ENCODE results near the gene CACNA1C.
"Not testable (repeated sequence)": the region's sequence is repeated elsewhere in the genome, so short reads cannot be mapped to it uniquely, and the experiment has no call there.

The CACNA1C gene

DNA sequence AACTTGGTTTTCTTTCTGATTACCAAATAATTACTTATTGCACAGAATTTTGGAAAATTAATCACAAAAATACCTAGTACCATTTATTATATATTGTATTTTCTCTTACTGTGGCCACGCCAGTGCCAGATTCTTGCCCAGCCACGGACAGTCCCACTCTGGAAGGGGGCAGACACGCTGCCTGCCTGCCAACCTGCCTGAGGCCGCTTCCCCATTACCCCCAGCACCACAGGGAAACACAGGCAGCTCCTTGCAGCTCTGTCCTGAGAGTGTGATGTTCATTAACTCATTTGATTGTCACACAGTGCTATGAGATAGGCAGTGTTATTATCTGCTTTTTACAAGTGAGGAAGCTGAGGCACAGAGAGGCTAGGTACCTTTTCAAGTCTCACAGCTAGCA is 46.8 kb downstream of the CACNA1C start:
- no peaks in the 10 kb centered on the region for H3K36me3 ChIP-seq (ENCODE audit: low read depth)
- no peaks in the 10 kb centered on the region for H3K4me1 ChIP-seq (ENCODE audit: insufficient read depth, poor library complexity, severe bottlenecking)
- no peak overlapping the region for H3K4me3 ChIP-seq (ENCODE audit: severe bottlenecking)
- no peaks in the 10 kb centered on the region for H3K9me3 ChIP-seq (ENCODE audit: severe bottlenecking)
- peaks cover 6% of the 10 kb centered on the region for H3K27me3 ChIP-seq (ENCODE audit: insufficient read depth, poor library complexity, severe bottlenecking)
- TF ChIP-seq, protein P1, sequence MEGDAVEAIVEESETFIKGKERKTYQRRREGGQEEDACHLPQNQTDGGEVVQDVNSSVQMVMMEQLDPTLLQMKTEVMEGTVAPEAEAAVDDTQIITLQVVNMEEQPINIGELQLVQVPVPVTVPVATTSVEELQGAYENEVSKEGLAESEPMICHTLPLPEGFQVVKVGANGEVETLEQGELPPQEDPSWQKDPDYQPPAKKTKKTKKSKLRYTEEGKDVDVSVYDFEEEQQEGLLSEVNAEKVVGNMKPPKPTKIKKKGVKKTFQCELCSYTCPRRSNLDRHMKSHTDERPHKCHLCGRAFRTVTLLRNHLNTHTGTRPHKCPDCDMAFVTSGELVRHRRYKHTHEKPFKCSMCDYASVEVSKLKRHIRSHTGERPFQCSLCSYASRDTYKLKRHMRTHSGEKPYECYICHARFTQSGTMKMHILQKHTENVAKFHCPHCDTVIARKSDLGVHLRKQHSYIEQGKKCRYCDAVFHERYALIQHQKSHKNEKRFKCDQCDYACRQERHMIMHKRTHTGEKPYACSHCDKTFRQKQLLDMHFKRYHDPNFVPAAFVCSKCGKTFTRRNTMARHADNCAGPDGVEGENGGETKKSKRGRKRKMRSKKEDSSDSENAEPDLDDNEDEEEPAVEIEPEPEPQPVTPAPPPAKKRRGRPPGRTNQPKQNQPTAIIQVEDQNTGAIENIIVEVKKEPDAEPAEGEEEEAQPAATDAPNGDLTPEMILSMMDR (IDR thresholded peaks at IDR 0.05; ENCODE audit: poor library complexity, severe bottlenecking): no peak
- ATAC-seq (ENCODE audit: low read depth): no peak
- no peak overlapping the region for H3K27ac ChIP-seq (ENCODE audit: poor library complexity, severe bottlenecking)
- no peak for DNase-seq (ENCODE audit: low spot score)

DNA sequence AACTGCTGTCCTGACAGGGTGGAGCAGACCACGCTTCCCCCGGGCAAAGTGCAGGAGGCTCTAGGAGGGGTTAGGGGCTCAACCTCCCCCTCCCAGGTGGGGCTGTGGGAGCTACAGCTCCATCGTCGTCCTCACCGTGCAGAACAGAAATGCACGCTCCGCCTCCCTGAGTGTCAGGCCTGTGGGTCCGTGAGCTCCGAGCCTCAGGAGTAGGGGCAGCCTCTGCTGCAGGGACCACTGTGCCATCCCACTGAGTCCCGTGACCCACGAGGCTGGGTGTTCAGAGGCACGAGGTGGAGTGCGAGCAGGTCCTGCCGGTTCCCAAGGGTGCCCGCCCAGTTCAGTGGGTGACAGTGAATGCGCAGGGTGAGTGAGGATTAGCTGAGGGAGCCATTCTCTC is 48.6 kb downstream of the CACNA1C start:
- H3K27me3 ChIP-seq (ENCODE audit: insufficient read depth, poor library complexity, severe bottlenecking): peaks cover 10% of the 10 kb centered on the region
- TF ChIP-seq, protein P1 (IDR thresholded peaks at IDR 0.05; ENCODE audit: poor library complexity, severe bottlenecking): no peak
- no peaks in the 10 kb centered on the region for H3K9me3 ChIP-seq (ENCODE audit: severe bottlenecking)
- H3K36me3 ChIP-seq (ENCODE audit: low read depth): no peaks in the 10 kb centered on the region
- H3K4me1 ChIP-seq (ENCODE audit: insufficient read depth, poor library complexity, severe bottlenecking): no peaks in the 10 kb centered on the region
- ATAC-seq (ENCODE audit: low read depth) (no peak), DNase-seq (ENCODE audit: low spot score) (no peak)
- H3K4me3 ChIP-seq (ENCODE audit: severe bottlenecking): no peak overlapping the region
- no peak overlapping the region for H3K27ac ChIP-seq (ENCODE audit: poor library complexity, severe bottlenecking)

DNA sequence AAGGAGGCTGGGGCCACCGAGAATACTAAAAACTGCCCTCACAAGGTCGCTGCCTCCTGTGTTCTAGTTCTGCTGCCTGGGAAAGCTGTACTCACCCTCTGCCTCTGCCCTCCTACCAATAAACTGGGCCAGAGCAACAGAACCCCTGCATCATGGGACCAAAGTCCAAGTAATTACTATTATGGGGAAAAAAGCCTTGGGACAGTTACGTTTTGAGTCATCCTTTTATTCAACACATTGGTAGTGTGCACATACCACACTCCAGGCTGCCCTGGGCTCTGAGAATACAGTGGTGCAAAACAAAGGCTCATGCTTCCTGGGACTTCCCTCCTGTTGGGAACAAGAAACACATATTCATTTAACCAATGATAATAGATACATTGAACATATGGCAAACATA is 49.0 kb downstream of the CACNA1C start:
- Histone ChIP-seq H3K36me3 (ENCODE audit: low read depth) (no peaks in the 10 kb centered on the region), H3K27ac (ENCODE audit: poor library complexity, severe bottlenecking) (no peak overlapping the region), H3K4me3 (ENCODE audit: severe bottlenecking) (no peak overlapping the region), H3K27me3 (ENCODE audit: insufficient read depth, poor library complexity, severe bottlenecking) (peaks cover 10% of the 10 kb centered on the region), H3K4me1 (ENCODE audit: insufficient read depth, poor library complexity, severe bottlenecking) (no peaks in the 10 kb centered on the region), H3K9me3 (ENCODE audit: severe bottlenecking) (no peaks in the 10 kb centered on the region)
- TF ChIP-seq, protein P1 (IDR thresholded peaks at IDR 0.05; ENCODE audit: poor library complexity, severe bottlenecking): no peak
- no peak for DNase-seq (ENCODE audit: low spot score)
- no peak for ATAC-seq (ENCODE audit: low read depth)

DNA sequence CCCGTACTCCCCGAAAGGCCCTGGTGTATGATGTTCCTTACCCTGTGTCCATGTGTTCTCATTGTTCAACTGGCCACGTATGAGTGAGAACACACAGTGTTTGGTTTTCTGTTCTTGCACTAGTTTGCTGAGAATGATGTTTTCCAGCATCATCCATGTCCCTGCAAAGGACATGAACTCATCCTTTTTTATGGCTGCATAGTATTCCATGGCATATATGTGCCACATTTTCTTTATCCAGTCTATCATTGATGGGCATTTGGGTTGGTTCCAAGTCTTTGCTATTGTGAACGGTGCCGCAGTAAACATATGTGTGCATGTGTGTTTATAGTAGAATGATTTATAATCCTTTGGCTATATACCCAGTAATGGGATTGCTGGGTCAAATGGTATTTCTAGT is 49.9 kb downstream of the CACNA1C start:
- H3K9me3 ChIP-seq (ENCODE audit: severe bottlenecking); ATAC-seq (ENCODE audit: low read depth); DNase-seq (ENCODE audit: low spot score); H3K4me3 ChIP-seq (ENCODE audit: severe bottlenecking); H3K4me1 ChIP-seq (ENCODE audit: insufficient read depth, poor library complexity, severe bottlenecking); H3K27ac ChIP-seq (ENCODE audit: poor library complexity, severe bottlenecking); H3K36me3 ChIP-seq (ENCODE audit: low read depth): not testable (repeated sequence)
- peaks cover 13% of the 10 kb centered on the region for H3K27me3 ChIP-seq (ENCODE audit: insufficient read depth, poor library complexity, severe bottlenecking)

DNA sequence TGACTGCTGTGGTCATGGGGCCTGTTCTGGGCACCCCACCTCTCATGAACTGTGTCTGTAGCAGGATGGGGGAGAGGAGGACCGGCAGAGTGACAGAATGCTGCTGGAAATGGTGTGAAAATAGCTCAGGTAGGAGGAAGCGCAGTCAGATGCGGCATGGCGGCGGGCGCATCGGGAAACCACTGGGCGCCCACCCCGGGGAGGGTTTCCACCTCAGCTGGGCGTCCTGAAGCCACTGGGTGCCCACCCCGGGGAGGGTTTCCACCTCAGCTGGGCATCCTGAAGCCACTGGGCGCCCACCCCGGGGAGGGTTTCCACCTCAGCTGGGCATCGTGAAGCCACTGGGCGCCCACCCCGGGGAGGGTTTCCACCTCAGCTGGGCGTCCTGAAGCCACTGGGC is 52.6 kb downstream of the CACNA1C start:
- not testable (repeated sequence) for H3K36me3 ChIP-seq (ENCODE audit: low read depth); DNase-seq (ENCODE audit: low spot score); H3K27ac ChIP-seq (ENCODE audit: poor library complexity, severe bottlenecking); H3K4me1 ChIP-seq (ENCODE audit: insufficient read depth, poor library complexity, severe bottlenecking); H3K9me3 ChIP-seq (ENCODE audit: severe bottlenecking); ATAC-seq (ENCODE audit: low read depth); H3K4me3 ChIP-seq (ENCODE audit: severe bottlenecking)
- H3K27me3 ChIP-seq (ENCODE audit: insufficient read depth, poor library complexity, severe bottlenecking): peaks cover 13% of the 10 kb centered on the region

DNA sequence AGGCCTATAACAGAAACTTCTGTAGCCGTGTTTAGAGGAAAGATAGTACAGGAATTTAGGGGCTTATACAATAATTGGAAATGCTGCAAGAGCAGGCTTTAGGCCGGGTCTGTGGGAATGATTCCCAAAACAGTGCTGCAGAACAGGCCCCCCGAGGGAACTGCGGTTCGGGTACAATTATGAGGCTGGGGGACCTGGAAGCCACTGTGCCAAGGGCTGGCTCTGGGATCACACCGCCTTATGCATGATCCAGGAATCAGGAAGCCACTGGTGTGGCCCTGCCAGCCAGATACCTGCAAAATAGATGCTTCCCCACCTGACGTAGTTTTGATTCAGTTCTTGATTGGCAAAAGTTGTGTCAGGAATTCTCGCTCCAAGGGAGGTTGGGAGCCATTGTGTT is 55.4 kb downstream of the CACNA1C start:
- Histone ChIP-seq H3K4me1 (ENCODE audit: insufficient read depth, poor library complexity, severe bottlenecking) (no peaks in the 10 kb centered on the region), H3K27me3 (ENCODE audit: insufficient read depth, poor library complexity, severe bottlenecking) (peaks cover 19% of the 10 kb centered on the region), H3K4me3 (ENCODE audit: severe bottlenecking) (no peak overlapping the region), H3K9me3 (ENCODE audit: severe bottlenecking) (no peaks in the 10 kb centered on the region), H3K27ac (ENCODE audit: poor library complexity, severe bottlenecking) (no peak overlapping the region), H3K36me3 (ENCODE audit: low read depth) (no peaks in the 10 kb centered on the region)
- DNase-seq (ENCODE audit: low spot score): no peak
- TF ChIP-seq, protein P1 (IDR thresholded peaks at IDR 0.05; ENCODE audit: poor library complexity, severe bottlenecking): no peak
- ATAC-seq (ENCODE audit: low read depth): no peak

Data from RWPE2 (cell line).